Thyroid gland (tissue), 4 donors: ENCODE data around the gene OR1I1. TPM values are rescaled to one million over a fixed set of nuclear protein-coding genes. Genes with fewer than 3 reads are reported as not detected.

Experiments used
- DNase-seq, 2 donors: peaks; one replicate each; pipeline ENCODE4 v3.0.0-alpha.2; 2019
- H3K27ac ChIP-seq, 3 donors: fragments of 200-600 bp; sonication (generic); 1 replicate in 2 of 3; 2 replicates in 1 of 3; pipeline ENCODE4 v1.5.1; 2016 to 2019; ENCODE audit warnings: mild to moderate bottlenecking in 1 of 3, moderate library complexity in 1 of 3
- H3K27me3 ChIP-seq: fragments of 200-600 bp; sonication (generic); one replicate; pipeline ENCODE4 v1.5.1; 2019
- H3K36me3 ChIP-seq, 2 donors: fragments of 200-600 bp; sonication (generic); one replicate each; pipeline ENCODE4 v1.5.1; 2016 to 2019
- H3K4me1 ChIP-seq, 2 donors: fragments of 200-600 bp; sonication (generic); one replicate each; pipeline ENCODE4 v1.5.1; 2017 to 2019
- H3K4me3 ChIP-seq, 3 donors: fragments of 200-600 bp; sonication (generic); replicated peaks in 1 of 3; 1 replicate in 2 of 3; 2 replicates in 1 of 3; pipeline ENCODE4 v1.5.1; 2016; ENCODE audit warnings: mild to moderate bottlenecking in 1 of 3
- H3K9me3 ChIP-seq: fragments of 200-600 bp; sonication (generic); one replicate; pipeline ENCODE4 v1.5.1; 2017
- POLR2A ChIP-seq, 2 donors: fragments of 450-650 bp; IDR thresholded peaks; one replicate each; pipeline ENCODE4 v1.6.1; 2017; ENCODE audit warnings: antibody characterized with exemption in 2 of 2, mild to moderate bottlenecking in 2 of 2, moderate library complexity in 1 of 2
- WGBS, 2 donors: methylation state at CpG; one replicate each; pipeline ENCODE4 v1.1.5; 2017; 5-methylcytosine and 5-hydroxymethylcytosine counted together
- intact Hi-C: fragments of 100-400 bp; cut with DNase I; formaldehyde crosslinking; loops from one replicate; pipeline ENCODE4 v1.15.1; 2023
- total RNA-seq, 4 donors: library from RNA; depleted of rRNA; stranded (reverse); fragments of >200 nt; gene quantifications; one replicate each; pipeline ENCODE4 v1.2.3, GENCODE V29; 2016
- TF ChIP-seq, protein P1 (sequence below), 6 experiments: fragments of 200-600 bp in 3 of 6; fragments of 450-650 bp in 3 of 6; sonication (generic) in 3 of 6; IDR thresholded peaks; one replicate each; pipeline ENCODE4 v1.5.1; 2016 to 2019; ENCODE audit warnings: antibody characterized with exemption in 6 of 6, mild to moderate bottlenecking in 2 of 6, inconsistent platforms in 1 of 6, moderate library complexity in 1 of 6

The OR1I1 gene
- total RNA-seq, 4 donors from 2014 or later: not detected

DNA sequence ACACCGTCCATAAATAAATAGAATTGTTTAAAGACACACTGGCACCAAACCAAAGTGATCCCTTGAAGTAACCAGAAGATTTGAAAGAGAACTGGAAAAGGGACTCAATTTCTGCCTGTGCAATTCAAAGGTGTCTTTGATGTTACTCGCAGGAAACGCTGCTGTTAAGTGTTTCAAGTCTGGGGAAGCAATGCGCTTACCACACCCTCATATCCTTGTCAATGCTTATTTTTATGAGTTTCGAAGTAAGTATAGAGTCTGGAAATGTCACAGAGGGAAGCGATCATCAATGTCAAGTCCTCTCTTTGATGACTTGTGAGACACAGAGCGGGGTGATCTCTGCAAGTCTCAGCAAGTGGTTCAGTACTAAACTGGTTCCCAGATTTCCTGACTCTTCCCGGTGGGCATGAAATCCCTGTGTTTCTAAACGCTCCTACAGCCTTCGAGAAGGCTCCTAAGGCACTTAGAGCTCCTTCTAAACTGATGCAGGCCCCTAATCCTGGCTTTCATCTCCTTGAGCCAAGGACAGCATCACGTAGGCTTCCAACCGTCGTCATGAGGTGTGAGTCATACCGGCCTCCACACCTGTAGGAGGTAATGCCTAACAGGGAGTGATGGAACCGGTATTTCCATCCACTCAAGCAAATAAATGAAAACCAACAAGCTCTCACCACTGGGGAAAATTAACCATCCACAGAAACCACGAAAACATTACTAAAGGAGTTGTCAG is 48.0 kb downstream of the OR1I1 start:
- Histone ChIP-seq H3K4me3 (no peak overlapping the region), H3K27ac (no peak overlapping the region), H3K27me3 (no peaks in the 10 kb centered on the region), H3K4me1 (peaks cover 0 to under 1% of the 10 kb centered on the region in 2 donors), H3K9me3 (no peaks in the 10 kb centered on the region), H3K36me3 (no peaks in the 10 kb centered on the region)
- no peak for DNase-seq
- 54 to 55% methylated on average over 16 of the region's 16 CpGs for WGBS, 2 donors
- intact Hi-C loops: no loop called here
- TF ChIP-seq, protein P1, sequence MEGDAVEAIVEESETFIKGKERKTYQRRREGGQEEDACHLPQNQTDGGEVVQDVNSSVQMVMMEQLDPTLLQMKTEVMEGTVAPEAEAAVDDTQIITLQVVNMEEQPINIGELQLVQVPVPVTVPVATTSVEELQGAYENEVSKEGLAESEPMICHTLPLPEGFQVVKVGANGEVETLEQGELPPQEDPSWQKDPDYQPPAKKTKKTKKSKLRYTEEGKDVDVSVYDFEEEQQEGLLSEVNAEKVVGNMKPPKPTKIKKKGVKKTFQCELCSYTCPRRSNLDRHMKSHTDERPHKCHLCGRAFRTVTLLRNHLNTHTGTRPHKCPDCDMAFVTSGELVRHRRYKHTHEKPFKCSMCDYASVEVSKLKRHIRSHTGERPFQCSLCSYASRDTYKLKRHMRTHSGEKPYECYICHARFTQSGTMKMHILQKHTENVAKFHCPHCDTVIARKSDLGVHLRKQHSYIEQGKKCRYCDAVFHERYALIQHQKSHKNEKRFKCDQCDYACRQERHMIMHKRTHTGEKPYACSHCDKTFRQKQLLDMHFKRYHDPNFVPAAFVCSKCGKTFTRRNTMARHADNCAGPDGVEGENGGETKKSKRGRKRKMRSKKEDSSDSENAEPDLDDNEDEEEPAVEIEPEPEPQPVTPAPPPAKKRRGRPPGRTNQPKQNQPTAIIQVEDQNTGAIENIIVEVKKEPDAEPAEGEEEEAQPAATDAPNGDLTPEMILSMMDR (IDR thresholded peaks at IDR 0.05): no peak
- TF ChIP-seq POLR2A (IDR thresholded peaks at IDR 0.05): no peak

DNA sequence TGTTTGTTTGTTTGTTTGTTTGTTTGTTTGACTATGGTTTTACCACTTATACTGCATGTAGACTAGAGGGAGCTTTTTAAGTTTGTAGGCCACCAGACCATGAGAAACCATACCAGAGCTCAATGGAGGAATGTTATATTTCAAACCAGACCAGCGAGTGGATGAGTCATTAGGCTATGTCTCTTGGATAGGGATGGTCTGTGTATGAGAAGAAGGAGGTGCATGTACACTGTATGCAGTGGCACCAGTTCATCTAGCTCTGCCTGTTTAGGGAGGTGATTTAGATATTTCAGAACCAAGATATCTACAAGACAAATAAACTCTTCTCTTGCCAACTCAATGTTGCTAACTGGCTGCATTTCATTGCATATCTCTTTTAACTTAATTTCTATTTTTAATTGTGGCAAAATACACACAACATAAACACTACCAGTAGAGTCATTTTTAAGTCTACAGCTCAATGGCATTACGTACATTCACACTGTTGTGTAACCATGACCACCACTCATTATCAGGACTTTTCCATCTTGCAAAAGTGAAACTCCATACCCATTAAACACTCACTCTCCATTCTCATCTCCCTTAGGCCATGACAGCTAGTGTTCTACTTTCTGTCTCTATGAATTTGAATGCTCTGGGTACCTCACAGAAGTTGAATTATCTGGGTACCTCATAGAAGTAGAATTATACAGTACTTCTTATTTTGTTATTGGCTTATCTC is 54.4 kb downstream of the OR1I1 start:
- intact Hi-C loops: no loop called here
- no peak for DNase-seq
- TF ChIP-seq, protein P1 (IDR thresholded peaks at IDR 0.05): no peak
- no peak for TF ChIP-seq POLR2A (IDR thresholded peaks at IDR 0.05)

DNA sequence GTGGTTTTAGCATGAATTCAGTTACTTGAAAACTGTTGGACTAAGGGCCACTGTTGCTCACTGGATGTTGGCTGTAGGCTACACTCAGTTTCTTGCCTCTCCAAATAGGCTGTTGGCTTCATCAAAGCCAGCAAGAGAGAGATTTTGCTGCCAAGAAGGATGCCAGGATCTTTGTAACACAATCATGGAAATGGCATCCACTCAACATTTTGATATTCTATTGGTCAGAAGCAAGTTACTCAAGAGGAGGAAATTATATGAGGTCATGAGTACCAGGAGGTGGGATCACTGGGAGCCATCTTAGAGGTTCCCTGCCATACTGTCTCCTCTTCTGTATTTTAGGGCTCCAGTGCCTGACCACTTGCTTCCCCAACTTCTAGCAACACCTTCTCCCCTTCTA is 55.8 kb downstream of the OR1I1 start:
- TF ChIP-seq, protein P1 (IDR thresholded peaks at IDR 0.05): no peak
- no peak for TF ChIP-seq POLR2A (IDR thresholded peaks at IDR 0.05)
- intact Hi-C loops: no loop called here
- no peak overlapping the region for H3K4me3 ChIP-seq
- H3K4me1 ChIP-seq: no peaks in the 10 kb centered on the region
- H3K27ac ChIP-seq: no peak overlapping the region
- H3K27me3 ChIP-seq: no peaks in the 10 kb centered on the region
- H3K36me3 ChIP-seq: no peaks in the 10 kb centered on the region
- no peak for DNase-seq
- H3K9me3 ChIP-seq: no peaks in the 10 kb centered on the region

More for the DNA sequence above, 54.4 kb downstream of the OR1I1 start:
- Histone ChIP-seq H3K9me3 (no peaks in the 10 kb centered on the region), H3K27ac (no peak overlapping the region), H3K4me3 (no peak overlapping the region), H3K36me3 (no peaks in the 10 kb centered on the region), H3K27me3 (no peaks in the 10 kb centered on the region), H3K4me1 (no peaks in the 10 kb centered on the region)
- 57 to 82% methylated on average over 2 of the region's 2 CpGs for WGBS, 2 donors

DNA sequence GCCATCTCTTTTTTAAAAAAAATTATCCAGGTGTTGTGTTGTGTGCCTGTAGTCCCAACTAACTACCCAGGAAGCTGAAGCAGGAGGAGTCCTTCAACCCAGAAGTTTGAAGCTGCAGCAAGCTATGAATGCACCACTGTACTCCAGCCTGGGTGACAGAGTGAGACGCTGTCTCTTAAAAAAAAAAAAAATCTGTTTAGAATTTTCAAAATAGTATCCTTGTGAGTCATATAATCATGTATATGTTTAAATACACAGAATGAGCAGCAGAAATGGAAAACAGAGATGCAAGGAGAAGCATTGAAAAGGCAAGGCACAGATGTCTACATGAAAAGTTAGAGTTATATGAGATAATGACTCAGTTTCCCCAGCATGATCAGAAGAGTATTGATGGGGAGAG is 56.4 kb downstream of the OR1I1 start:
- intact Hi-C loops: no loop called here
- no peaks in the 10 kb centered on the region for H3K36me3 ChIP-seq
- WGBS, 2 donors: 47 to 56% methylated on average over 1 of the region's 1 CpG
- H3K27ac ChIP-seq: no peak overlapping the region
- H3K9me3 ChIP-seq: no peaks in the 10 kb centered on the region
- H3K4me3 ChIP-seq: no peak overlapping the region
- H3K4me1 ChIP-seq: no peaks in the 10 kb centered on the region
- DNase-seq: no peak
- no peaks in the 10 kb centered on the region for H3K27me3 ChIP-seq
- TF ChIP-seq, protein P1 (IDR thresholded peaks at IDR 0.05): no peak
- no peak for TF ChIP-seq POLR2A (IDR thresholded peaks at IDR 0.05)

DNA sequence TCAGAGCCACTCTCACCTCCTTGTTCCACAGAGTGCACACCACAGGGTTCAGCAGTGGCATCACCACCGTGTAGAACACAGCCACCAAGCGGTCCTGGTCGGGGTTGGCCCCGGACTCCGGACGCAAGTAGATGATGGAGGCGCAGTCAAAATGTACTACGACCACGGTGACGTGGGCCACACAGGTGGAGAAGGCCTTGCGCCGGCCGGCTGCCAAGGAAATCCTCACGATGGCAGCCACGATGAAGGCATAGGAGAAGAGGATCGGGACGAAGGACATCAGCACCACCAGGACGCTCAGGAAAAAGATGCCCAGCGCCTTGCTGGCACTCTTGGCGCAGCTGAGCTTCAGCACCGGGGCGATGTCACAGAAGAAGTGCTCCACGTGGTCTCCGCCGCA is 59.1 kb downstream of the OR1I1 start:
- Histone ChIP-seq H3K27ac (no peak overlapping the region), H3K4me1 (no peaks in the 10 kb centered on the region), H3K36me3 (no peaks in the 10 kb centered on the region), H3K27me3 (no peaks in the 10 kb centered on the region), H3K4me3 (no peak overlapping the region), H3K9me3 (no peaks in the 10 kb centered on the region)
- TF ChIP-seq, protein P1 (IDR thresholded peaks at IDR 0.05): no peak
- TF ChIP-seq POLR2A (IDR thresholded peaks at IDR 0.05): no peak
- intact Hi-C loops: no loop called here
- DNase-seq: no peak
- WGBS, 2 donors: 86 to 92% methylated on average over 25 of the region's 25 CpGs
